Astrocyte (in vitro differentiated cells and primary cell): Measurements from ENCODE around the gene SIRT2. TPM values are rescaled to one million over a fixed set of nuclear protein-coding genes. Genes with fewer than 3 reads are reported as not detected.
"Not testable (repeated sequence)": the region's sequence is repeated elsewhere in the genome, so short reads cannot be mapped to it uniquely, and the experiment has no call there.

Experiments
- DNase-seq: peaks from one replicate; pipeline ENCODE4 v3.0.0-alpha.2; 2010; ENCODE audit warnings: low read depth
- FAIRE-seq: peaks from 2 replicates; lab custom pipeline; 2011; peaks lifted over from hg19 to GRCh38; lab: Jason Lieb, UNC
- H2AFZ ChIP-seq: 2 replicates; pipeline ENCODE4 v1.6.0; 2012; ENCODE audit warnings: low read depth, low read length, inconsistent platforms
- H3K27ac ChIP-seq: 2 replicates; pipeline ENCODE4 v1.5.1; 2011; ENCODE audit warnings: low read depth, low read length, inconsistent platforms
- H3K27me3 ChIP-seq: 2 replicates; pipeline ENCODE4 v1.6.0; 2011; ENCODE audit warnings: low read length, inconsistent platforms; ENCODE audit not compliant: insufficient read depth
- H3K36me3 ChIP-seq: 2 replicates; pipeline ENCODE4 v1.5.1; 2011; ENCODE audit warnings: low read length, inconsistent platforms; ENCODE audit not compliant: insufficient read depth
- H3K4me1 ChIP-seq: 2 replicates; pipeline ENCODE4 v1.5.1; 2011; ENCODE audit warnings: low read length, inconsistent platforms; ENCODE audit not compliant: insufficient read depth
- H3K4me2 ChIP-seq: 2 replicates; pipeline ENCODE4 v1.6.0; 2012; ENCODE audit warnings: low read length, inconsistent platforms
- H3K4me3 ChIP-seq: 2 replicates; pipeline ENCODE4 v1.5.1; 2011; ENCODE audit warnings: low read depth, mild to moderate bottlenecking, low read length, inconsistent platforms; ENCODE audit not compliant: insufficient read depth
- H3K79me2 ChIP-seq: 2 replicates; pipeline ENCODE4 v1.6.0; 2012; ENCODE audit warnings: mild to moderate bottlenecking, low read length, inconsistent platforms; ENCODE audit not compliant: insufficient read depth
- H3K9ac ChIP-seq: 2 replicates; pipeline ENCODE4 v1.6.0; 2012; ENCODE audit warnings: mild to moderate bottlenecking, low read length, inconsistent platforms
- H3K9me3 ChIP-seq: 2 replicates; pipeline ENCODE4 v1.5.1; 2012; ENCODE audit warnings: low read depth, mild to moderate bottlenecking, low read length, inconsistent platforms; ENCODE audit not compliant: insufficient read depth
- H4K20me1 ChIP-seq: 2 replicates; pipeline ENCODE4 v1.6.0; 2012; ENCODE audit warnings: low read length, inconsistent platforms; ENCODE audit not compliant: insufficient read depth
- H3K27ac Mint-ChIP-seq: one replicate; pipeline ENCODE4 v1.8.0; 2021; ENCODE audit warnings: mild to moderate bottlenecking, mixed read lengths; ENCODE audit not compliant: unreplicated experiment
- H3K27me3 Mint-ChIP-seq: one replicate; pipeline ENCODE4 v1.8.0; 2021; ENCODE audit warnings: low read depth, mixed read lengths; ENCODE audit not compliant: unreplicated experiment
- H3K36me3 Mint-ChIP-seq: one replicate; pipeline ENCODE4 v1.8.0; 2021; ENCODE audit warnings: low read depth, mixed read lengths; ENCODE audit not compliant: unreplicated experiment
- H3K4me1 Mint-ChIP-seq: one replicate; pipeline ENCODE4 v1.8.0; 2021; ENCODE audit warnings: low read depth, mixed read lengths; ENCODE audit not compliant: unreplicated experiment
- H3K4me3 Mint-ChIP-seq: one replicate; pipeline ENCODE4 v1.8.0; 2021; ENCODE audit warnings: mild to moderate bottlenecking, moderate library complexity, mixed read lengths; ENCODE audit not compliant: unreplicated experiment
- H3K9me3 Mint-ChIP-seq: one replicate; pipeline ENCODE4 v1.8.0; 2021; ENCODE audit warnings: mild to moderate bottlenecking, mixed read lengths; ENCODE audit not compliant: unreplicated experiment
- CTCF ChIP-seq: IDR thresholded peaks from 2 replicates; pipeline ENCODE4 v1.5.1; 2011; ENCODE audit warnings: low read depth, mild to moderate bottlenecking, inconsistent platforms, low read length, moderate library complexity; ENCODE audit not compliant: insufficient read depth
- EZH2 ChIP-seq: IDR thresholded peaks from 2 replicates; pipeline ENCODE4 v1.6.1; 2012; ENCODE audit warnings: mild to moderate bottlenecking, low read length, inconsistent platforms; ENCODE audit not compliant: insufficient read depth
- total RNA-seq: library from RNA; stranded (reverse); gene quantifications from 2 replicates; pipeline ENCODE4 v1.2.1, GENCODE V29; 2021

SIRT2 gene
- total RNA-seq, 1 donor from 2014 or later: 35.7 TPM

- H3K4me3 Mint-ChIP-seq: no peak overlapping the region
- Histone ChIP-seq H3K27ac (no peak overlapping the region), H3K79me2 (no peaks in the 10 kb centered on the region), H3K4me2 (no peak overlapping the region), H2AFZ (no peak overlapping the region), H3K9me3 (no peaks in the 10 kb centered on the region), H4K20me1 (no peaks in the 10 kb centered on the region), H3K36me3 (peaks cover 7% of the 10 kb centered on the region), H3K9ac (no peak overlapping the region), H3K4me1 (no peaks in the 10 kb centered on the region), H3K27me3 (no peaks in the 10 kb centered on the region), H3K4me3 (no peak overlapping the region)
- DNase-seq (no peak), FAIRE-seq (no peak)
- H3K4me1 Mint-ChIP-seq: no peaks in the 10 kb centered on the region
- no peaks in the 10 kb centered on the region for H3K9me3 Mint-ChIP-seq
- H3K36me3 Mint-ChIP-seq: peaks cover 3% of the 10 kb centered on the region
- TF ChIP-seq EZH2 (no peak), CTCF (no peak)
- H3K27me3 Mint-ChIP-seq: no peaks in the 10 kb centered on the region
- no peak overlapping the region for H3K27ac Mint-ChIP-seq
Observed at GRCh38 chr19:38889803-38890202, 9.6 kb downstream of the SIRT2 start.

- peaks cover 3% of the 10 kb centered on the region for H3K36me3 Mint-ChIP-seq
- Histone ChIP-seq H3K36me3 (peaks cover 7% of the 10 kb centered on the region), H3K4me3 (no peak overlapping the region), H3K27ac (no peak overlapping the region), H3K9me3 (no peaks in the 10 kb centered on the region), H2AFZ (no peak overlapping the region), H4K20me1 (no peaks in the 10 kb centered on the region), H3K27me3 (no peaks in the 10 kb centered on the region), H3K4me2 (no peak overlapping the region), H3K79me2 (no peaks in the 10 kb centered on the region), H3K4me1 (no peaks in the 10 kb centered on the region), H3K9ac (no peak overlapping the region)
- no peak overlapping the region for H3K27ac Mint-ChIP-seq
- H3K4me1 Mint-ChIP-seq: no peaks in the 10 kb centered on the region
- no peak overlapping the region for H3K4me3 Mint-ChIP-seq
- no peaks in the 10 kb centered on the region for H3K9me3 Mint-ChIP-seq
- FAIRE-seq (no peak), DNase-seq (no peak)
- H3K27me3 Mint-ChIP-seq: no peaks in the 10 kb centered on the region
- no peak for TF ChIP-seq CTCF
- TF ChIP-seq EZH2: no peak
Observed at GRCh38 chr19:38888876-38889275, 10.5 kb downstream of the SIRT2 start.

- H3K79me2 ChIP-seq, H2AFZ ChIP-seq, H3K27me3 ChIP-seq, H3K27ac ChIP-seq, H4K20me1 ChIP-seq, H3K27me3 Mint-ChIP-seq, H3K36me3 Mint-ChIP-seq, H3K9me3 Mint-ChIP-seq, H3K36me3 ChIP-seq, H3K4me1 ChIP-seq, FAIRE-seq, DNase-seq, H3K4me1 Mint-ChIP-seq, H3K27ac Mint-ChIP-seq, H3K4me3 ChIP-seq, H3K4me3 Mint-ChIP-seq, H3K9me3 ChIP-seq, H3K9ac ChIP-seq, H3K4me2 ChIP-seq: not testable (repeated sequence)
Observed at GRCh38 chr19:38884691-38885090, 14.7 kb downstream of the SIRT2 start.
